GM12878 (cell line): Measurements from ENCODE around the gene PFDN4. TPM values are rescaled to one million over a fixed set of nuclear protein-coding genes. Genes with fewer than 3 reads are reported as not detected.

Experiments used
- BMI1 ChIP-seq: fragments of 450-650 bp; IDR thresholded peaks from 2 replicates; pipeline ENCODE4 v1.6.1; 2016; ENCODE audit warnings: mild to moderate bottlenecking, moderate library complexity, borderline replicate concordance
- CBX5 ChIP-seq: sonication (generic); IDR thresholded peaks from 2 replicates; pipeline ENCODE4 v1.6.1; 2016; ENCODE audit warnings: low read depth, moderate library complexity, mild to moderate bottlenecking, inconsistent platforms
- FOXM1 ChIP-seq: IDR thresholded peaks from 2 replicates; pipeline ENCODE4 v1.6.1; 2012; ENCODE audit warnings: low read depth, mild to moderate bottlenecking, inconsistent platforms, low read length, moderate library complexity
- GATAD2B ChIP-seq: fragments of 450-650 bp; conservative IDR thresholded peaks from 2 replicates; pipeline ENCODE4 v1.6.1; 2017; ENCODE audit warnings: low read depth, mild to moderate bottlenecking, moderate library complexity
- IRF4 ChIP-seq: IDR thresholded peaks from 2 replicates; pipeline ENCODE4 v1.6.1; 2011; ENCODE audit warnings: low read depth, low read length
- JUND ChIP-seq: IDR thresholded peaks from 2 replicates; pipeline ENCODE4 v1.6.1; 2012; ENCODE audit warnings: low read depth, mild to moderate bottlenecking, low read length, improper control_type of control experiment, moderate library complexity
- KDM1A ChIP-seq: fragments of 200-600 bp; sonication (generic); IDR thresholded peaks from 2 replicates; pipeline ENCODE4 v1.6.1; 2016; ENCODE audit warnings: borderline replicate concordance
- MEF2B ChIP-seq: fragments of 450-650 bp; IDR thresholded peaks from 2 replicates; pipeline ENCODE4 v1.6.1; 2018; ENCODE audit warnings: mild to moderate bottlenecking, moderate library complexity; ENCODE audit not compliant: partially characterized antibody, poor library complexity, severe bottlenecking
- MXI1 ChIP-seq: fragments of 150-350 bp; IDR thresholded peaks from 2 replicates; pipeline ENCODE4 v1.6.1; 2011; ENCODE audit warnings: low read depth, mild to moderate bottlenecking, inconsistent platforms, low read length, improper control_type of control experiment
- MYB ChIP-seq: fragments of 150-350 bp; IDR thresholded peaks from 2 replicates; pipeline ENCODE4 v1.6.1; 2014; ENCODE audit warnings: mild to moderate bottlenecking, low read depth, low read length, borderline replicate concordance
- NKRF ChIP-seq: fragments of 450-650 bp; conservative IDR thresholded peaks from 2 replicates; pipeline ENCODE4 v1.6.1; 2017; ENCODE audit warnings: mild to moderate bottlenecking, moderate library complexity
- PAX5 ChIP-seq: IDR thresholded peaks from 2 replicates; pipeline ENCODE4 v1.6.1; 2011; ENCODE audit warnings: low read depth, low read length, borderline replicate concordance
- RAD21 ChIP-seq: IDR thresholded peaks from 2 replicates; pipeline ENCODE4 v1.6.1; 2011; ENCODE audit warnings: mild to moderate bottlenecking, low read depth, low read length, moderate library complexity; ENCODE audit not compliant: insufficient read depth
- SRF ChIP-seq, 2 experiments: IDR thresholded peaks; 2 replicates each; pipeline ENCODE4 v1.6.1; 2011; ENCODE audit warnings: low read depth in 2 of 2, low read length in 2 of 2, mild to moderate bottlenecking in 1 of 2, moderate library complexity in 1 of 2
- TAF1 ChIP-seq: IDR thresholded peaks from 2 replicates; pipeline ENCODE4 v1.6.1; 2011; ENCODE audit warnings: mild to moderate bottlenecking, low read depth, low read length, borderline replicate concordance
- ZBTB33 ChIP-seq: fragments of 450-650 bp; IDR thresholded peaks from 2 replicates; pipeline ENCODE4 v1.6.1; 2017; ENCODE audit warnings: mild to moderate bottlenecking
- ZBTB4 ChIP-seq: fragments of 450-650 bp; formaldehyde crosslinking; IDR thresholded peaks from 2 replicates; pipeline ENCODE4 v1.4.0; 2022; ENCODE audit warnings: mild to moderate bottlenecking, moderate library complexity
- ZNF622 ChIP-seq: fragments of 450-650 bp; IDR thresholded peaks from 2 replicates; pipeline ENCODE4 v1.6.1; 2017; ENCODE audit warnings: mild to moderate bottlenecking, inconsistent platforms
- polyA plus RNA-seq, 11 experiments: library from polyadenylated mRNA; depleted of rRNA in 4 of 11; unstranded in 6 of 11; stranded (reverse) in 5 of 11; fragments of >200 nt; fragmentation: Nextera tagmentation in 4 of 11; fragmentation: Illumina TruSeq in 1 of 11; extraction: Ambion mirVana in 4 of 11; extraction: Trizol in 1 of 11; gene quantifications; 1 replicate in 1 of 11; 2 replicates in 10 of 11; pipeline versions ENCODE4 v1.2.1 to v1.2.3, GENCODE V29; 2011 to 2016; ENCODE audit warnings: inconsistent platforms in 2 of 11, missing spikeins in 2 of 11, low read depth in 1 of 11
- total RNA-seq, 4 experiments: library from RNA; depleted of rRNA in 3 of 4; stranded (reverse); fragments of >200 nt in 3 of 4; fragmentation: Illumina TruSeq in 1 of 4; extraction: Trizol in 1 of 4; gene quantifications; 2 replicates each; pipeline versions ENCODE4 v1.2.1 to v1.2.3, GENCODE V29; 2013 to 2021
- TF ChIP-seq, protein P1 (sequence below): IDR thresholded peaks from 2 replicates; pipeline ENCODE4 v1.6.1; 2011; ENCODE audit warnings: mild to moderate bottlenecking, low read depth, low read length, moderate library complexity; ENCODE audit not compliant: insufficient replicate concordance

Gene PFDN4
- total and polyA plus RNA-seq, 10 of the 15 experiments (the other 5 are each of a cell fraction or from before 2014, with no cell fraction given): 36.9 to 136 (median 82.8) TPM

GRCh38 chr20:54207743-54208547 is at the start of gene PFDN4 (continued):
- TF ChIP-seq JUND (peak; percentile 99), MXI1 (peak; percentile 80; the same call in 1 of the 2 replicates), ZNF622 (no peak), SRF (IDR thresholded peaks at IDR 0.05; ENCODE audit: low read depth in 2 of 2, low read length in 2 of 2) (no peak), FOXM1 (no peak), PAX5 (0 out of 2 replicates have a peak, but pooled peaks have one; percentile 7), ZBTB4 (CRISPR knock-in tag) (no peak), TAF1 (peak; percentile 89), MYB (no peak), KDM1A (no peak), IRF4 (0 out of 2 replicates have a peak, but pooled peaks have one; percentile 12), NKRF (peak; percentile 78), MEF2B (peak; percentile 43), RAD21 (peak; percentile 30; the same call in 1 of the 2 replicates), BMI1 (no peak), ZBTB33 (0 out of 2 replicates have a peak, but pooled peaks have one; percentile 37), CBX5 (peak; percentile 72; the same call in 1 of the 2 replicates), GATAD2B (peak; percentile 75; the same call in 1 of the 2 replicates)
- TF ChIP-seq, protein P1, sequence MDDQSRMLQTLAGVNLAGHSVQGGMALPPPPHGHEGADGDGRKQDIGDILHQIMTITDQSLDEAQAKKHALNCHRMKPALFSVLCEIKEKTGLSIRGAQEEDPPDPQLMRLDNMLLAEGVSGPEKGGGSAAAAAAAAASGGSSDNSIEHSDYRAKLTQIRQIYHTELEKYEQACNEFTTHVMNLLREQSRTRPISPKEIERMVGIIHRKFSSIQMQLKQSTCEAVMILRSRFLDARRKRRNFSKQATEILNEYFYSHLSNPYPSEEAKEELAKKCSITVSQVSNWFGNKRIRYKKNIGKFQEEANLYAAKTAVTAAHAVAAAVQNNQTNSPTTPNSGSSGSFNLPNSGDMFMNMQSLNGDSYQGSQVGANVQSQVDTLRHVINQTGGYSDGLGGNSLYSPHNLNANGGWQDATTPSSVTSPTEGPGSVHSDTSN: no peak
